GM12892 (cell line): ENCODE measurements around the gene LCN1.

Experiments used
- POLR2A ChIP-seq: IDR thresholded peaks from 2 replicates; pipeline ENCODE4 v1.6.1; 2011; ENCODE audit warnings: low read depth, low read length, control low read depth
- TAF1 ChIP-seq: IDR thresholded peaks from 2 replicates; pipeline ENCODE4 v1.6.1; 2011; ENCODE audit warnings: low read depth, mild to moderate bottlenecking, control low read depth, low read length, borderline replicate concordance

DNA sequence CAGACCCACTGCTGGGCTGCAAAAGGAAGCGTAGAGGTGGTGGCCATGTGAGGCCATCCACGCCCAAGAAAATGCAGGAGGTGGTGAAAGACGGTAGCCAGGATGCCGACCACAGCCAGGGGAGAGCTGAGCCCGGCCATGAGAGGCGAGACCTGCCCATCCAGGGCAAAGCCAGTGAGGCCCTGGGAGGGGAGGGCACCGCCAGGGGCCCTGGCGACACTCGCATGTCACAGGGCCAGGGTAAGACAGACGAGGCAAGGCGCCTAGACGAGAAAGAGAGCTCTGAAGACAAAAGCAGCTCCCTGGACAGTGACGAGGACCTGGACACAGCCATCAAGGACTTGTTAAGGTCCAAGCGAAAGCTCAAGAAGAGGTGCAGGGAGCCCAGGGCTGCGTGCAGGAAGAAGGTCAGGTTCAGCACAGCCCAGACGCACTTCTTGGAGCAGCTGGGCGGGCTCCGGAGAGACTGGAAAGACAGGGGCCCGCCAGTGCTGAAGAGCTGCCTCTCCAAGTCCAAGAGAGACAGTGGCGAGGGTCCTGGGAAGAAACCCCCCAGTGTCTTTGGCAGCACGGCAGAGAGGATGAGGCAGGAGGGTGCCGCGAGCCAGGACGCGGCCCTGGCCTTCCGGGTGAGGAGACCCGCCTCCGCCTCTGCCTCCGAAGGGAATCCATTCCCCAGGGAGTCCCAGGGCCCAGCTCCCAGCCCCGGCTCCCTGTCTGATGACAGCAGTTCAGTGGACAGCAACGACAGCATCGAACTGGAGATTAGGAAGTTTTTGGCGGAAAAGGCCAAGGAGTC is 34.8 kb upstream of the LCN1 start:
- TF ChIP-seq POLR2A (no peak), TAF1 (no peak)
